ENCODE results near the gene GYPE. TPM values are rescaled to one million over a fixed set of nuclear protein-coding genes. Genes with fewer than 3 reads are reported as not detected.
"Not testable (repeated sequence)": the region's sequence is repeated elsewhere in the genome, so short reads cannot be mapped to it uniquely, and the experiment has no call there.

GYPE gene
- total RNA-seq, 1 donor from 2014 or later = 2.1 TPM

DNA sequence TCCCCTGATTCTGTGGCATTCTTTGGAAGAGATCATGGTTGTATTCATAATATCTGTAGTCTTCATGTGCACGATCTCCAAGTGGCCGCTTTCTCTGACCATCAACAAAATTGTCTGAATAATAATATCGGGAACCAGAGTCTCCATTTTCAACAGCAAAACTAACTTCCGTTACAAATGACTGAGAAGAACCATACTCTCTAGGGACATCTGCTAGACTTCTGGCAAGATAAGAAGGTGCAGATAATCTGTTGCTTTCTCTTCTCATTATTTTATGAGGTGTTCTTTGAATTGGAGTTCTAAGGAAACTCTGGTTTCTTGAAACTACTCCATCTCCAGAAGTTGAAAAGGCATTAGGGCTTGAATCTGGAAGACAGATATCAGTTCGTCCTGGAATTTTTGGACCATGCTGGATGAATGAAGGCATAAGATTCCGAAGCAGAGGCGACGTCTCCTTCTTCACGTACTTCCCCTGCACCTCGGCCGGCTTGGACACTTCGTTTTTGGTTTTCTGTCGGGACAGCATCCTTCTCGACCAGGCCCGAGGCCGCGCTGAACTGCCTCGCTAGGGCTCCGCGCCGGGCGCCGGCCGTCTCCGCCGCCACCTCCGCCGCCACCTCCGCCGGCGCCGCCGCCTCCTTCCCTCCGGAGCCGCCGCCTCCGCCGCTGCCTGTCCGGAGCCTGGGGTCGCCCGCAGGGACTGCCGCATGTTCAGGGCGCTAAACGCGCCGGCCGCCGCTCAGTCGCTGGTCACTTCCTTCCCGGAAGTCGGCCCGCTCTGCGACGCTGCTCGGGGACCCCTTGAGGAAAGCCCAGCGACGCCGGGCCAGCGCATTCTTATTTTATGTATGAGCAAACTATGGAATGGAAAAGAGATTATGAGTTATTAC is 6.4 kb upstream of the GYPE start:
- Histone ChIP-seq H3K4me3 (ENCODE audit: low read length in 3 of 3) (peak overlapping the region; percentile 58 to 65 (median 62)), H3K9ac (ENCODE audit: low read depth in 1 of 3, low read length in 3 of 3) (peak overlapping the region; percentile 33 to 68 (median 50)), H3K27ac (ENCODE audit: low read depth, low read length) (peak overlapping the region; percentile 40)
- H3K9me3 ChIP-seq (ENCODE audit: control insufficient read depth in 3 of 3, low read length in 3 of 3); H3K4me1 ChIP-seq (ENCODE audit: control insufficient read depth in 3 of 3, insufficient read depth in 3 of 3, low read length in 3 of 3); H3K27me3 ChIP-seq (ENCODE audit: control insufficient read depth in 3 of 3, insufficient read depth in 3 of 3, low read length in 3 of 3); H3K36me3 ChIP-seq (ENCODE audit: control insufficient read depth in 3 of 3, insufficient read depth in 3 of 3, low read length in 3 of 3): not testable (repeated sequence)

DNA sequence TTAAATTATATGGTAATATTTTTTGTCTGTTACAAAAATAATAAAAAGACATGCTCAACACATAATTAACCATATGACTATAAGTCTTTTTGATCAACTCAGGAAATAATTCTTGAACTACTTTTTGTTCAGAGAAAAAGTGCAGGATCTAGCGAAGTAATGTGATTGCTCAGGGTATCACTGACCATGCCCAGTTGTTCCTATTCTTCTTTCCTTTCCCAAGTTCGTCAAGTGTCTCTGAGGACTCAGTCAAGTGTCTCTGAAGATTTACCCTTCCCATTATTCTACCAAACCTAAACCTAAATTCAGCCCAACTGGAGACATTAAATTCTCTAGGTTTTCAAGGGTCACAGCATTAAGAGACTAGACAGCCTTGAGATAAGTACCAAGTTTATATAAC is 5.5 kb upstream of the GYPE start:
- not testable (repeated sequence) for H3K4me1 ChIP-seq (ENCODE audit: control insufficient read depth in 3 of 3, insufficient read depth in 3 of 3, low read length in 3 of 3); H3K36me3 ChIP-seq (ENCODE audit: control insufficient read depth in 3 of 3, insufficient read depth in 3 of 3, low read length in 3 of 3); H3K9ac ChIP-seq (ENCODE audit: low read depth in 1 of 3, low read length in 3 of 3); H3K9me3 ChIP-seq (ENCODE audit: control insufficient read depth in 3 of 3, low read length in 3 of 3); H3K27ac ChIP-seq (ENCODE audit: low read depth, low read length); H3K27me3 ChIP-seq (ENCODE audit: control insufficient read depth in 3 of 3, insufficient read depth in 3 of 3, low read length in 3 of 3)
- H3K4me3 ChIP-seq (ENCODE audit: low read length in 3 of 3) = peak overlapping the region in 1 of 3 donors; percentile 10

DNA sequence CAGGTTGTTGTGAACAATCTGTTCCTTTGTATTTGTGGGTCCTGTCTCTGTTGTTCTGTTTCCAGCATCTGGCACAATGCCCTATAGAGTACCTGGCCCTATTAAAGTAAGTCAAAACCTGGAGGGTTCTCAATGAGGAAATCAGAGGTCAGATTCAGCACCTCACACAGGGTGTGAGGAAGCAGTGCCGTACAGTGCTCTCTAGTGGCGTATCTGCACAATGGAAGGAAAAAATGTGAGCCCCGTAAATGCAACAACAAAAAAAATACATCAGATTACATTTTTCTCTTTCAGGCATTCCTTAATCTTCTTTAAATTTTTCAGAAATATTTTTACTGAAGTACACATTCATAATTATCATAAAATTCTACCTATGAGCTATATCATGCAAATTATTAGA is 2.5 kb upstream of the GYPE start:
- H3K4me1 ChIP-seq (ENCODE audit: control insufficient read depth in 3 of 3, insufficient read depth in 3 of 3, low read length in 3 of 3); H3K9ac ChIP-seq (ENCODE audit: low read depth in 1 of 3, low read length in 3 of 3); H3K27ac ChIP-seq (ENCODE audit: low read depth, low read length); H3K27me3 ChIP-seq (ENCODE audit: control insufficient read depth in 3 of 3, insufficient read depth in 3 of 3, low read length in 3 of 3); H3K4me3 ChIP-seq (ENCODE audit: low read length in 3 of 3); H3K9me3 ChIP-seq (ENCODE audit: control insufficient read depth in 3 of 3, low read length in 3 of 3); H3K36me3 ChIP-seq (ENCODE audit: control insufficient read depth in 3 of 3, insufficient read depth in 3 of 3, low read length in 3 of 3): not testable (repeated sequence)

DNA sequence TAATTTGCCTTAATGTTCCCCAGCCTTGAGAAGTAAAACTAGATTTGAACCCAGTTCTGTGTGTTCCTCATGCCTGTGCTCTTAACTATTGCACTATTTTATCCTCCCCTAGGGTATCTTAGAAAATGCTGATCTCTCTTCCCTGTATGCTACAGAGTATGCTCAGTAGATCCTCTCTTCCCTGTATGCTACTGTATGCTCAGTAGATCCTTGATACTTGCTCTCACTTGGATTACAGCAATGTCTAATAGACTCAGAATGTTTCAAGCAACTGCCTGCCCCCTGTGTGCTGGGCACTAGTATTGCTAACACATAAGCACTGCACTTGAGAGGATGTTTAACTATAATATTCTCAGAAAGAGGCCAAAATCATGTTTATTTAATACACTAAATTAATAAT is 928 bp downstream of the GYPE start:
- not testable (repeated sequence) for H3K4me1 ChIP-seq (ENCODE audit: control insufficient read depth in 3 of 3, insufficient read depth in 3 of 3, low read length in 3 of 3); H3K36me3 ChIP-seq (ENCODE audit: control insufficient read depth in 3 of 3, insufficient read depth in 3 of 3, low read length in 3 of 3); H3K9ac ChIP-seq (ENCODE audit: low read depth in 1 of 3, low read length in 3 of 3); H3K9me3 ChIP-seq (ENCODE audit: control insufficient read depth in 3 of 3, low read length in 3 of 3); H3K27me3 ChIP-seq (ENCODE audit: control insufficient read depth in 3 of 3, insufficient read depth in 3 of 3, low read length in 3 of 3); H3K4me3 ChIP-seq (ENCODE audit: low read length in 3 of 3); H3K27ac ChIP-seq (ENCODE audit: low read depth, low read length)

DNA sequence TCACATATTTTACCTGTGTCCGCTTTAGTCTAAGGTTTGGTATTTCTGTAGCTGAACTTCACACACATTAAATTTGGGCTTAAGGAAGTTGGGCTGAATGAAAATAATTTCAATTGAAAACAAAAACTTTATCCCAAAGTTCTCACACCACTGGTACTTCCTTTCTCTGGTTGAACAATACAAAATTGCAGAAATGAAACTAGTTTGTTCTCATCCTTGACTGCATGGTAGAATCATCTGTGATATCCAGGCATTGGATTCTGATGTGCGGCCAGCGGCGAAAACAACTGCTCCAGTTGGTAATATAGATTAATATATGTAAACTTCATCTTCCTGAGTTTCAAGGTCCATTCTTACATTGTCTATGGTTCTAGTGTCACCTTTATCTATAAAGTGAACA is 15.0 kb downstream of the GYPE start:
- not testable (repeated sequence) for H3K27ac ChIP-seq (ENCODE audit: low read depth, low read length); H3K9ac ChIP-seq (ENCODE audit: low read depth in 1 of 3, low read length in 3 of 3); H3K4me3 ChIP-seq (ENCODE audit: low read length in 3 of 3); H3K9me3 ChIP-seq (ENCODE audit: control insufficient read depth in 3 of 3, low read length in 3 of 3); H3K4me1 ChIP-seq (ENCODE audit: control insufficient read depth in 3 of 3, insufficient read depth in 3 of 3, low read length in 3 of 3); H3K36me3 ChIP-seq (ENCODE audit: control insufficient read depth in 3 of 3, insufficient read depth in 3 of 3, low read length in 3 of 3); H3K27me3 ChIP-seq (ENCODE audit: control insufficient read depth in 3 of 3, insufficient read depth in 3 of 3, low read length in 3 of 3)

DNA sequence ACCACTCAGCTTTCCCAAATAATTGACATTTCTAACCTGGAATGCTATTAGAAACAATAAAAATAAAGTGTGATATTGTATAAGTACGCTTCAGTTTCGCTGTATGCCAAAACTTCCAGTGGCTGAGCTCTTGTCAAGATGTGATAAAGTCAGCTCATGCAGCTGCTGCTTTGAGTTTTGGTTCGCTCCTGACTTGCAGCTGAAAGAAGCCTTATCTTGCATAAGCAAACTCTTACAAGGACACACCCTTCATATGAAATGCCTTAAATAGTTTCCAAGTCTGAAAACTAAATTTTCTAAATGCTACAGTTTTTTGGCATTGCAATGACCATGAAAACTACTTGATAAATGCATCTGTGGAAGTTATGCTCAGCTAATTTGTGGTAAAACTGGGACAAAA is 17.2 kb downstream of the GYPE start:
- H3K4me1 ChIP-seq (ENCODE audit: control insufficient read depth in 3 of 3, insufficient read depth in 3 of 3, low read length in 3 of 3); H3K9me3 ChIP-seq (ENCODE audit: control insufficient read depth in 3 of 3, low read length in 3 of 3); H3K36me3 ChIP-seq (ENCODE audit: control insufficient read depth in 3 of 3, insufficient read depth in 3 of 3, low read length in 3 of 3); H3K9ac ChIP-seq (ENCODE audit: low read depth in 1 of 3, low read length in 3 of 3); H3K27ac ChIP-seq (ENCODE audit: low read depth, low read length); H3K4me3 ChIP-seq (ENCODE audit: low read length in 3 of 3); H3K27me3 ChIP-seq (ENCODE audit: control insufficient read depth in 3 of 3, insufficient read depth in 3 of 3, low read length in 3 of 3): not testable (repeated sequence)

DNA sequence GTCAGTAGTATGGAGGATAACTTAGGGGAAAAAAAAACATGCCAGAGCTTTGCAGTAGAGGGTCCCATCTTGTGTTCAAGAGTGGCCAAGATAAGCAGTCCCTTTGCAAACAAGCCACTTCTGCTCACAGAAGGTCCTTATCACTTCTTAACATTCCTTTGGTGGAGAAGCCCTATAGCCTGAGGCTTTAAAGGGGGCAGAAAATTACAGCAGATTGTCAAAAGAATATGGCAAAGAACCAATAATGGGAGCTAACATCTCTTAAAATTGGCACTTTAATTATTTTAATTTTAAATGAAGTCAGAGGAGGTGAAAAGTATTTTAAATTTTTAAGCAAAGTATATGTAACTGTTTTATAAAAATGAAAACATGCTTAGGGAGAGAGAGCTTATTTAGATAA is 20.4 kb downstream of the GYPE start:
- H3K9ac ChIP-seq (ENCODE audit: low read depth in 1 of 3, low read length in 3 of 3); H3K36me3 ChIP-seq (ENCODE audit: control insufficient read depth in 3 of 3, insufficient read depth in 3 of 3, low read length in 3 of 3); H3K4me1 ChIP-seq (ENCODE audit: control insufficient read depth in 3 of 3, insufficient read depth in 3 of 3, low read length in 3 of 3); H3K4me3 ChIP-seq (ENCODE audit: low read length in 3 of 3); H3K27ac ChIP-seq (ENCODE audit: low read depth, low read length); H3K27me3 ChIP-seq (ENCODE audit: control insufficient read depth in 3 of 3, insufficient read depth in 3 of 3, low read length in 3 of 3); H3K9me3 ChIP-seq (ENCODE audit: control insufficient read depth in 3 of 3, low read length in 3 of 3): not testable (repeated sequence)

DNA sequence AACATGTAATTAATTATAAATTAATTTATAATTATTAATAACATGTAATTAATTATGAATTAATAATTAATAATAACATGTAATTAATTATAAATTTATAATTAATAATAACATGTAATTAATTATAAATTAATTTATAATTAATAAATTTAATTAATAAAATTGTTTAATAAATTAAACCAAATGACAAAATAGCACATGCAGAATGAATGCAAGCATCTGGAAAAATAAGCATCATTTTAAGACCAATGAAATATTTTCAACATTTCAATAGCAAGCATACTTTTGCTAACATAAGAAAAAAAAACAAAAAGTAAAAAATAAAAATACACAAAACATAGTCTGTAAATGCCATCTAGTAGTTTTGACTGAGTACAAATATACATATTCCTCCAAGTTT is 21.8 kb downstream of the GYPE start:
- H3K36me3 ChIP-seq (ENCODE audit: control insufficient read depth in 3 of 3, insufficient read depth in 3 of 3, low read length in 3 of 3) = no peaks in the 10 kb centered on the region

DNA sequence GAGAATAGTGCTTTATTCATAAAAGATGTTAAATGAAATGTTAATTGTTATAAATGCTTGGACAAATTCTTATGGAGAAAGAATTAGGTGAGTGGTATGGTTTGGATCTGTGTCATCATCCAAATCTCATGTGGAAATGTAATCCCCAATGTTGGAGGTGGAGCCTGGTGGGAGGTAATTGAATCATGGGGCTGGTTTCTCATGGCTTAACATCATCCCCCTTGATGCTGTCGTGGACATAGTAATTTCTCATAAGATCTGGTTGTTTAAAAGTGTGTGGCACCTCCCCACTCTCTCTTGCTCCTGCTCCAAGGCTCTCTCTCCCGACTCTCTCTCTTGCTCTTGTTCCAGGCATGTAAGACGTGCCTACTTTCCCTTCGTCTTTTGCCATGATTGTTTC is 22.5 kb downstream of the GYPE start:
- Histone ChIP-seq H3K9me3 (ENCODE audit: control insufficient read depth in 3 of 3, low read length in 3 of 3) (no peaks in the 10 kb centered on the region), H3K4me3 (ENCODE audit: low read length in 3 of 3) (no peak overlapping the region), H3K9ac (ENCODE audit: low read depth in 1 of 3, low read length in 3 of 3) (no peak overlapping the region), H3K4me1 (ENCODE audit: control insufficient read depth in 3 of 3, insufficient read depth in 3 of 3, low read length in 3 of 3) (no peaks in the 10 kb centered on the region), H3K27ac (ENCODE audit: low read depth, low read length) (no peak overlapping the region), H3K27me3 (ENCODE audit: control insufficient read depth in 3 of 3, insufficient read depth in 3 of 3, low read length in 3 of 3) (no peaks in the 10 kb centered on the region), H3K36me3 (ENCODE audit: control insufficient read depth in 3 of 3, insufficient read depth in 3 of 3, low read length in 3 of 3) (no peaks in the 10 kb centered on the region)

More for the DNA sequence above, 21.8 kb downstream of the GYPE start:
- Histone ChIP-seq H3K9me3 (ENCODE audit: control insufficient read depth in 3 of 3, low read length in 3 of 3) (no peaks in the 10 kb centered on the region), H3K4me3 (ENCODE audit: low read length in 3 of 3) (no peak overlapping the region), H3K4me1 (ENCODE audit: control insufficient read depth in 3 of 3, insufficient read depth in 3 of 3, low read length in 3 of 3) (no peaks in the 10 kb centered on the region), H3K9ac (ENCODE audit: low read depth in 1 of 3, low read length in 3 of 3) (no peak overlapping the region), H3K27ac (ENCODE audit: low read depth, low read length) (no peak overlapping the region), H3K27me3 (ENCODE audit: control insufficient read depth in 3 of 3, insufficient read depth in 3 of 3, low read length in 3 of 3) (no peaks in the 10 kb centered on the region)

DNA sequence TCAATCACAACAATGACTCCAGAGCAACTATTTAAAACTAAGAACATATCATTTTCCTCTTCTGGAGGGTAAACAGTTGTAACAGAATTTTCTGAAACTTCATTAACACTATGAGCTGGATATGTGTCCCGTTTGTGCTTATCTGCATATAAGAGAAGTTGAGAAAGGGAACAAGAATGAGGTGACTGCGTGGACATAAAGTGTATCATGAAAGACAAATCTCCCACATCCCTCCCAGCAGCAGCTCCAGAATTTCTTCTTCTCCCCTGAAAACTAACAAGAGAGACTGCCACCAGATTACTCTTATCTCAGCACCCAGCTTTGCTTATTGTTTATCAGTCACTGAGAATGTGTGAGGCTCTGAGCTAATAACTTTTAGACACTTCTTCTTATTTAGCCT is 25.8 kb downstream of the GYPE start:
- not testable (repeated sequence) for H3K4me1 ChIP-seq (ENCODE audit: control insufficient read depth in 3 of 3, insufficient read depth in 3 of 3, low read length in 3 of 3); H3K27me3 ChIP-seq (ENCODE audit: control insufficient read depth in 3 of 3, insufficient read depth in 3 of 3, low read length in 3 of 3); H3K27ac ChIP-seq (ENCODE audit: low read depth, low read length); H3K36me3 ChIP-seq (ENCODE audit: control insufficient read depth in 3 of 3, insufficient read depth in 3 of 3, low read length in 3 of 3); H3K9ac ChIP-seq (ENCODE audit: low read depth in 1 of 3, low read length in 3 of 3); H3K9me3 ChIP-seq (ENCODE audit: control insufficient read depth in 3 of 3, low read length in 3 of 3); H3K4me3 ChIP-seq (ENCODE audit: low read length in 3 of 3)

All from skeletal muscle tissue (tissue), 4 donors.